ENCODE results near the gene PODNL1.

PODNL1 gene, protein sequence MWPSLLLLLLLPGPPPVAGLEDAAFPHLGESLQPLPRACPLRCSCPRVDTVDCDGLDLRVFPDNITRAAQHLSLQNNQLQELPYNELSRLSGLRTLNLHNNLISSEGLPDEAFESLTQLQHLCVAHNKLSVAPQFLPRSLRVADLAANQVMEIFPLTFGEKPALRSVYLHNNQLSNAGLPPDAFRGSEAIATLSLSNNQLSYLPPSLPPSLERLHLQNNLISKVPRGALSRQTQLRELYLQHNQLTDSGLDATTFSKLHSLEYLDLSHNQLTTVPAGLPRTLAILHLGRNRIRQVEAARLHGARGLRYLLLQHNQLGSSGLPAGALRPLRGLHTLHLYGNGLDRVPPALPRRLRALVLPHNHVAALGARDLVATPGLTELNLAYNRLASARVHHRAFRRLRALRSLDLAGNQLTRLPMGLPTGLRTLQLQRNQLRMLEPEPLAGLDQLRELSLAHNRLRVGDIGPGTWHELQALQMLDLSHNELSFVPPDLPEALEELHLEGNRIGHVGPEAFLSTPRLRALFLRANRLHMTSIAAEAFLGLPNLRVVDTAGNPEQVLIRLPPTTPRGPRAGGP

DNA sequence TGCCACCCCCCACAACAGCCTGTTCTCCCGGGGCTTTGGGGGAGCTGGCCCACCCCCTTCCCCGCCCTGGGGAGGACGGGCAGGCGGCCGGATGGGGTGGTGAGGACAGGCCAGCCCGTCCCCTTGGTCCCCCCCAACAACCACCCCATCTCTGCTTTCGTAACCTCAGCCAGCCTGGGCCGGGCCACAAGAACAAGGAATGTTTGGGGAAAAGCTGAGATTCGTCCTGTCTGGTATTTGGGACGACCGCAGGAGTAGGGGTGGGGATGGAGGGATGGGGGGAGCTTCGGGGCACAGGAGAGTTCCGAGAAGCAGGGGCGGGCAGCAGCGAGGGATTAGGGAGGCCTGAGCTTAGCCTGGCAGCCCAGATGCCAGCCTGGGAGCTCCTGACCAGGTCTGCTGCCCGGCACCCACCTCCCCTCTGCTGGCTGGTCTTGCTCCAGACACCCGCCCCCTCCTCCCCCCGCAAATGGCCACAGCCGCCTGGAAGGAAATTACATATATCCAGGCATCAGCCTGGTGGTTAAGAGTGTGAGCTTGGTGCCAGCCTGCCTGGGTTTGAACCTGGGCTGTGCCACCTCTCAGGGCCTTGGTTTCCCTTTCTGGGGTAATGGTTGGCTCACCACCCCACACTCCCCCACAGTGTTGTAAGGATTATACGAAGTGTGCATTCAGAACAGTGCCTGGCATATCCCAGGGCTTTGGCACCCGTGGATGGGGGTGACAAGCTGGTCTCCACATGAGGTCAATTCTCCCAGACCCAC is at the start of gene PODNL1:
Gene PODNL1 (minus strand): TSS at position 117 of the 764 bp plus-strand sequence. CDS start 236 bp downstream, outside the sequence.
- no peak for DNase-seq (ENCODE audit: low read depth)

DNA sequence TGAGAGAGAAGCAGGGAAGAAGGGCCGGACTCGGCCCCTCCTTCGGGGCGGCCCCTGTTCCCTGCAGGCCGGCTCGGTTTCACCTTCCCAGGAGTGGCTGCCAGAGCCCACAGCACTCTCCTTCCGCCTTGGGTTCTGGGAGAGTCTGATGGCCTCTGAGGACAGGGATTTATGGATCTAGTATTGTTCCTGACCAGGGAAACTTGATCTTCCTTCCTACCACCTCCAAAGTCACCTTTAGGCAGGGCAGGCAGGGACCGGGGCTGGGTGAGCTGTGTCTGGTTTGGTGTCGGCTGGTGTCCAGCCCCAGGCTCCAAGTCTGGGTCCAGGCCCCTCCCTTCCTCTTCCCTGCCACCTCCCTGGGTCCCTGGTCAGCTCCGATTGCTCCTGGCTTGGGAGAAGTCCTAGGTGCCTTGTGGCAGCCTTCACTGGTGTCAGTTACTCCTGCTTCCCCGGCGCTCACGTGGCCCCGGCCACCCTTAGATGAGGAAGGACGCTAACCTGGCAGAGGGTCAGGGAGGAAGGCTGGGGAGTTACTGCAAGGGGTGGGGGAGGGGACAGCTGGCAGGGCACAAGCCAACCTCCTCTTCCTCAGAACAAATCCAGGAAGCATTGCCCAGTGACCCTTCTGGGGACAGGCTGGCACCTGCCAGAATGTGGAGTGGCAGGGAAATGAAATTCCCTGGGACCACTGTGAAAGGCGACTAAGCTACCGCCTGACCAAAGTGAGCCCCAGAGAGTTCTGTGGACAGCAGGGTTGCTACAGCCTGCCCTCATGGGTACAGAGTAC is 49.1 kb upstream of the PODNL1 start:
- DNase-seq (ENCODE audit: low read depth): no peak

DNA sequence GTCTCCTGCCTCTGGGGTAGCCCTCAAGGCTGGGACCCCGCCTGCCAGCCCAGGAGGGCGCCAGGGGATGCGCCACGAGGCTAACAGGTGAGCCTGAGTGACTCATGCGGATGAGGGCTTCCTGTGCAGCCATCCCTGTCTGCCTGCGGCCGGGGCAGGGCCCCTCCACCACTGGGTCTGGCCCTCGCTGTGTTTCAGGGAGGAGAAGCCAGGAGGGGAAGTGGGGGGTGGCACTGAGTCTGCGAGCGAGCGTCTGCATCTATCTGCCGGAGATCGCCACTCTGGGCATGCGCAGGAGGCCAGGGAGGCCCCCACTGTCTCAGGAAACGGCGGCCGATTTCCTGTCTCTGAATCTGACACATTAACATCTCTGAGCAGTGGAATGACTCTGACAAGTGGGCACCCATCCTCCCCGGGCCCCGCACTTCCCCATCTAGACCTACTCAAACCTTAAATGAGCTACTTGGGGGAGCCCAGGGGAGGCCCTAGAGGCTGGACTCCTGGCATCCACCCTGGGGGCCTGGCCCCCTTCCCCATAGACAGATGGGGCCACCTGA is 48.2 kb upstream of the PODNL1 start:
- no peak for DNase-seq (ENCODE audit: low read depth)

DNA sequence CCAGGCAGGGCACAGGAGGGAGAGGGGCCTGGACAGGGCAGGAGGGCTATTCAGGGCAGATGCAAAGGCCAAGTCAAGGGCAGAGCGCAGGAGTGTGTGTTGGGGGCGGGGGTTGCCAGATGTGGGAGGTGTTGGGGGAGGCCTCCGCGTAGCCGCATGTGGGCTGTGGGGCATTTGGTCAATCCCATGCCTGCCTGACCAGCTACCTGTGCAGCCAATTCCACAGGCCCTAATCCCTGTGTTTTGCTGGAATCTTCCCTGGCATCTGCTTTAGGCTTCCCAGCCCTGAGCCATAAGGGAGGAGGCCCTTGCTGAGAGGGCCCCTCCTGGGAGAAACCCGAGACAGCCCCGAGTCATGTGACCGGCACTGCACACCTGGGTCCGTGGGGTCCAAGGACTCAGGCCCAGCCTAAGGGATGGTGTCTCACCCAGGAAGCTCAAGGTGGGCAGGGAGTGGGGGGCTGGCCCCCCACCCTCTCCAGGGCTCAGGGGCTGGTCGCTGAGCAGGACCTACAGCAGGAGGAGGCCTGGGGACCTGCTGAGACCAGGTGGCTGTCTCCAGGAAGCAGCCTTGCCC is 47.6 kb upstream of the PODNL1 start:
- no peak for DNase-seq (ENCODE audit: low read depth)

DNA sequence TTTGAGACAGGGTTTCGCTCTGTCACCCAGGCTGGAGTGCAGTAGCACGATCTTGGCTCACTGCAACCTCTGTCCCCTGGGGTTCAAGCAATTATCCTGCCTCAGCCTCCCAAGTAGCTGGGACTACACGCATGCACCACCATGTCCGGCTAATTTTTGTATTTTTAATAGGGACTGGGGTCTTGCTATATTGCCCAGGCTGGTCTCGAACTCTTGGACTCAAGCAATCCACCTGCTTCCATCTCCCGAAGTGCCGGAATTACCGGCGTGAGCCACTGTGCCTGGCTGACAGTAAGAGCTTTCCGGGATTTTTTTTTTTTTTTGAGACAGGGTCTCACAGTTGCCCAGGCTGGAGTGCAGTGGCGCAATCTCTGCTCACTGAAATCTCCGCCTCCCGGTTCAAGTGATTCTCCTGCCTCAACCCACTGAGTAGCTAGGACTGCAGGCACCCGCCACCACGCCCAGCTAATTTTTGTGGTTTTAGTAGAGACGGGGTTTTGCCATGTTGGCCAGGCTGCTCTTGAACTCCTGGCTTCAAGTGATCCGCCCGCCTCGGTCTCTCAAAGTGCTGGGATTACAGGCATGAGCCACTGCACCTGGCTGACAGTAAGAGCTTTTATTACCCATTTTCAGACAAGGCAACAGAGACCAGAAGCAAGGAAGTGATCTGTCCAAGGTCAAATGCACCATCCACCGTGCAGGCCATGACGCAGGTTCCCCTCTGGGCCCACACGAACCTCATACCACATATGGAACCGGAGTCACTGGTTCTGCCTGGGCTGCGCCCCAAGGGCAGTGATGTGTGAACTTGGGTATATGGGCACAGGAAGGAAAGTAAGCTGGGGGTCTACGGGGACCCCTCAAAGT is 46.9 kb upstream of the PODNL1 start:
- no peak for DNase-seq (ENCODE audit: low read depth)

DNA sequence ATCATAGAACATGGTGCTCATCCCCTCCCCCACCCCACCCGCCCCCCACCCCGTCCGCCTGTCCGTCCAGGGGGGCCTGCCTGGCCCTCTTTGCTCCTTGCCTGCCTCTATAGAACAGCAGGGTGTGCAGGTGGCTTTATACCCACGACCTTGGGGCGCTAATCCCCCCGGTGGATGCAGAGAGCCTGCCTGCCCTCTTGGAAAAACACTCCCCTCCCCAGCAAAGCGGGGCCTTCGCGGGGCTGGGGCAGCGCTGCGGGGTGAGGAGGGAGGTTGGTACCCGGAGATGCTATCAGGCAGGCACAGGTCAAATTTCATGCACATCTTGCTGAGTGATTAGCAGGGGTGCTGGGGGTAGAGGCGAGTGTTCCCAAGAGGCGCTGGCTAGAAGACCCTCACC is 46.0 kb upstream of the PODNL1 start:
- no peak for DNase-seq (ENCODE audit: low read depth)

DNA sequence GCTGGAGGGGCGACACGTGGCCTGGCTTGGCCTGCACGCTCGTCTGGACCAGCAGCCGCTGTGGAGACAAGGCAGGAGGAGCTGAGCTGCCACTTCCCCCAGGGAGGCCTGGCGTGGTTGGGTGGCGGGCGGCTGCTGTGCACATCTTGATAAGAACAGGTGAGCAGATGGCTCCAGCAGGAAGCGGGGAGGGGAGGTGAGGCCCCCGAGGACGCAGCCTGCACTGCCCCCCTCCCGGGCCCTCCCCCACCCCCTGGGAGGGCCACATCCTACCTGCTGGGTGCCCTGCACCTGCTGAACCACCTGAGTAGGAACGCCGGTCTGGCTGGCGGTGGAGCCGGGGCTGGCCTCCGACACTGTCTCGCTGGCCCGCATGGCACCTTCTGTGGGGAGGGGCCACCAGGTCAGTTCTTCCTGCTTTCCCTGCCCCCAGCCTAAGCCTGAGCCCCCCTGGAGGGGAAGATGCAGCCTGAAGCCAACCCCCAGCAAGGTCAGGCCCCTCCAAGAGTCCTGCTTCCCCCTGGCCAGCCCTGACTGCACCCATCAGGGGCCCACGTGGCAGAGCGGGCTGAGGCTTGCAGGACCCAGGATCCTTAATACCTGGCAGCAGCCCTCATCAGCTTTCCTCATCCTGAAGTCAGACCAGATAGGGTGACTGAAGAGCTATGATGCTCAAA is 45.1 kb upstream of the PODNL1 start:
- DNase-seq (ENCODE audit: low read depth): no peak

DNA sequence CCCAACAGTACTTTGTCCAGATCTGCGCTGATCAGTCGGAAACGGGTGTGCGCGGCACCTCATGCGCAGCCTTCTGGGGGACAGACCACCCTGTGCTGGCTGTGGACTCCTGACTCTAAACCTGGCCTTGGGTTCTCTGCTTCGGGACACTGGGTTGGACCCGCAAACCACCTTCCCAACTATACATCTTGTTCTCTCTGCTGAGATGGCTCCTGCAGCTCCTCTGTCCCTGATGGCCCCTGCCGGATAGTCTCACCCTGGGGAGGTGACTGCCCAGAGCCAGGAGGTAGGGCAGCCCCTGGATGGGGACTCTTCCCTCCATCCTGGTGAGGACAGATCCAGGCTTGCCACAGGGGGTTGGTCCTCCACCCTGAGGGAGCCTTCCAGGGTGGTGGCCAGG is 44.6 kb upstream of the PODNL1 start:
- DNase-seq (ENCODE audit: low read depth): no peak

DNA sequence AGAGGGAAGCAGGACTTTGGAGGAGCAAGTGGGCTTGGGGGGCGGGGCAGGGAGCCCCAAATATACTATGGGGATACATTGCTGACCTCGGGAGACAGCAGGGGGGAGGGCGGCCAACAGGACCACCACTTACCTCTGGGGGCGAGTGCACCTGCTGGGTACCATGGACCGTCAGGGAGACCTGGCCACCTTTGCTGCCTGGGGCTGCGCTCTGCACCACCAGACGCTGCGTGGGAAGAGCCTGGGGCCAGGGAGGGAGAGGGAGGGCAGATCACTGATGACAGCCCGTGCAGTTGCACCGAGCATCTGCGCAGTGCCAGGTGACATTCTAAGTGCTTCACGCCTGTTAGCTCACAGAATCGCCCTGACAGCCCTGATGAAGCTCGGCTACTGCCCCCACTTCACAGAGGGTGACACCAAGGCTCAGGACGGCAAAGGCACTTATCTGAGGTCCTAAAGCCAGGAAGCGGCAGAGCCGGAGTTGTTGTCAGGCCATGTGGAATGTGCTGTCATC is 43.8 kb upstream of the PODNL1 start:
- DNase-seq (ENCODE audit: low read depth): no peak

DNA sequence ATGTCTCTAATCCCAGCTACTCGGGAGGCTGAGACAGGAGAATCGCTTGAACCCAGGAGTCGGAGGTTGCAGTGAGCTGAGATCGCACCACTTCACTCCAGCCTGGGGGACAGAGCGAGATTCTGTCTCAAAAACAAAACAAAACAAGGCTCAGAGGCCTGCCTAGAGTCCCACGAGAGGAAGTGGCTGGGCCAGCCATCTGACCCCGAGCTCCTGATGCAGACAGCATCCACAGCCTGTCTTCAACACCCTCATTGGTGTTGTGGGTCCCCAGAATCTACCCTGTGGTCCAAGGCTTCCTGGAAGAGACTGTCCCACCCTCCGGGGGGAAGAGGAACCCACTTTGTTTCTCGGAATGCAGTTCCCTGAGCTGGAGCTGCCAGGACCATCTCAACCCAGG is 43.2 kb upstream of the PODNL1 start:
- DNase-seq (ENCODE audit: low read depth): no peak

DNA sequence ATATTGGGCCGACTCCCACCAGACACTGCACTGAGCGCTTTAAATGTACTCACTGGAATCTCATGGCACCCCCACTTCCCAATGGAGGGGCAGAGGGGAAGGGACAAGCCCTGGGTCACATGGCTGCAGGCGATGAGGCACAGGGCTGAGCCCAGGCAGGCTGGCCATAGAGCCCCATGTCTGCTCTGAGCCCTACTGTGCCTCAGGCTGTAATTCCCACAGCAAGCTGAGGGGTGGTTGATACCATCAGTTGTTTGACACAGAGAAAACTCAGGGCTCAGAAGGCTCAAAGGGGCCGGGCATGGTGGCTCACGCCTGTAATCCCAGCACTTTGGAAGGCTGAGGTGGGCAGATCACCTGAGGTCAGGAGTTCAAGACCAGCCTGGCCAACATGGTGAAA is 42.8 kb upstream of the PODNL1 start:
- DNase-seq (ENCODE audit: low read depth): no peak

DNA sequence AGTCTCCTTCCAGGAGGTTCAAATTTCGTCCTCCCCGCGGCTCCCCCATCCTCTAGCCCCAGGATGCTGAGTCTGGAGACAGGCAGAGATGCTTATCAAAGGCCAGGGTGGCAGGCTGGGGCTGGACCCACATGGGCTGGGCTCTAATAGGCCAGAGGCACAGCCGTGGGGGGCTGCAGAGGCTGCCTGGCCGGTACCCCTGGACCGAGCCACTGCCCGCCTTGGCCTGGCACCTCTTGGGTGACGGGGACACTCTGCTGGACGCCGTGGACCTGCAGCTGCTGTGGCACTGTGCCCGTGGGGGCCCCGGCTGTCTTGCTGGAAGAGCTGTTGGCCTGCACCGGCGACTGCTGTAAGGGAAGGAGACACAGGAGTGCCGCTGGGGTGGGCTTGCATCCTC is 42.1 kb upstream of the PODNL1 start:
- DNase-seq (ENCODE audit: low read depth): no peak

DNA sequence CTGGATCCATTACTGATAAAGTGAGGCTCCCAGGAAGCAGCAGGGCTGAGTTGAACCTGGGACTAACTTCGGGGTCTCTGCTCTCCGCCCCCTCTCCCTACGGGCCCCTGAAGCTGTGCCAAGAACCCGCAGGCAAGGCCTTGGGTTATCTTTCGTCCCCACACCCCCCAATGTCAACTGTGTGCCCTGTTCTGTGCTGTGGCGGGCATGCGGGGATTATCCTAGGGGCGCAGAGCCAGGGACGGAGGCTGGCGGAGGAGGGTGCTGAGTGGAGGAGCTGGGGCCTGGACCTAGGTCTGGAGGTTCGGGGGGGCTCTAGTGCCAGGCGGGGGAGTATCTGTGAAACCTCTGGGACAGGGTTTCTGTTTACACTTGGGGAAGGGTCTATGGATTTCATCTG is 41.5 kb upstream of the PODNL1 start:
- DNase-seq (ENCODE audit: low read depth): no peak

DNA sequence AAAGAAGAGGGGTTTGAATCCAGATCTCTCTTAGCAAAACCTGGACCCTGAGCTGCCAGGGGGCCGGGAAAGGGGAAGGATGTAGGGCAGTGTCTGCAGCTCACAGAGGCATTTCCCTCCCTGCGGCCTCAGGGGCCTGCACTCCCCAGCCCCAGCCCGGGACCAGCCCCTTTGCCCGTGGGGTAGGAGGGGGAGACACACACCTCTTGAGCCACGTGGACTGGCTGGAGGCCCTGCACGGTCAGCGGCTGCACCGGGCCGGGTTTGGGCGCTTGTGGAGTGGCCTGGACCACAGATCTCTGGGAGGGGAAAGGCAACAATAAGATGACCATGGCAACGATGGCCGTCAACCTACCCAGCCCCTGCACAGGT is 41.0 kb upstream of the PODNL1 start:
- no peak for DNase-seq (ENCODE audit: low read depth)

DNA sequence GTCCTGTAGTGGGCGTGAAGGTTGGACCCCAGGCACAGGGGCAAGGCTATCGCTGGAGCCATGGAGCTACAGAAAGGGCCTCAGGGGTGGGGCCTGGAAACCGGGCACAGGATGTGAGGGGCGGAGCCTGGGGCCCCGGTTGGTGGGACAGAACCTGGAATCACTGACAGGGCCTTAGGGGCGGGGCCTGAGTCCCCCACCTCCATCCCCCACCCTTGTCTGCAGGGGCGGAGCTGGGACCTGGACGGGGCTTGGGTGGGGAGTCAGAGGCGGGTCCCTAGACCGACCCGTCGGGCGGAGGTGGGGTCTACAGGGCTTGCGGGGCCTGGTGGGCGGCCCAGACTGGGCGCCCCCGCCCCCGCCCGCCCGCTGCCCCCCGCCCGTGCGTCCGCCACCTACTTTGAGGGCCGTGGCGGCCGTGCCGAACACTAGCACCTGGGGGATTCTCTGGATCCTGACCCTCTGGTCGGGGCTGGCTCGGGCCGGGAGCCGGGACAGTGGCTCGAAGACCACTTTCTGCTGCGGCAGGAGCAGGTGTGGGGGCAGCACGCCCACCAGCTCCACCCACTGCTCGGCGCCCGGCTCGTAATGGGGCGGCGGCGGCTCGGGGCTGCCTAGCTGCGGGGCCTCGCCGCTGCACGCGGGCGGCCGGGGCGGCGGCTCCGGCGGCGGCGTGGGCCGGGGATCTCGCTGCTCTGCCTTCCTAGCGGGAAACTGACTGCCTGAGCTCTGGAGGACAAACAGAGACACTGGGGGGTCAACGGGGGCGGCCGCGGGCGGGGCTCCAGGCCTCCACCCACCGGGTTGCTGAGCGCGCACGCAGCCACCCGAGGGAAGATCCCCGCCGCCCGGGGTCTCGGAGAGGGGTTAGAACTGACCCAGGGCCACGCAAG is 40.4 kb upstream of the PODNL1 start:
- no peak for DNase-seq (ENCODE audit: low read depth)

DNA sequence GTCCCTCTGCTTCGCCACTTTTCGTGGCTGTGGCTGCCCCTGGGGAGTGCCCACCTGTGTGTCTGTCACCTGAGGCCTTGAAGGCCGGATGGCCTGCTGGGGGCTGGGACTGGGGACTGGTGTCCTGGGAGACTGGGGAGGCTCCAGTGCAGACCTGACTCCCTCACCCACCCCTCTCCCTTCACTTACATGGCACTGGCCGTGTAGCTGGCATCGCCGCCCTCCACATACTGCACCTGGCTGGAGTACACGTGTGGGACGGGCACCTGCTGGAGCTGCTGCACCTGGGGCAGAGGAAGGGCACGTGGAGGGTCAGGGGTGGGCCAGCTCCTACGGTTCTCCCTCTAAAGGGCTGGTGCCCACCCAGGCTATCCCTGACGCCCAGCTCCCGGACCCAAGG is 39.6 kb upstream of the PODNL1 start:
- DNase-seq (ENCODE audit: low read depth): no peak

DNA sequence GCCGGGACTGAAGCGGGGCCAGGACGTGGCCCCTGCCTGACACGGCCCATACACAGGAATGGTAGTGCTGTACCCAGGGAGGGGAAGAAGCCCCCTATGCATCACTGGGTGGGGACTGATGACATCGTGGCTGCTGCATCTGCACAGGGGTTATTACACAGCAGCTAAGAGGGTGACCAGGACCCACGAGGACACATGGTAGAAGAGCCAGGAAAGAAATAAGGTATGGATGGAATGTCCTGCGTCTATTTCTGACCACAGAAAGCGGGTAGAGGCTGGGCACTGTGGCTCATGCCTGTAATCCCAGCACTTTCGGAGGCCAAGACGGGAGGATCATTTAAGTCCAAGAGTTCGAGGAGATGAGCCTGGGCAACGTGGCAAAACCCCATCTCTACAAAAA is 38.2 kb upstream of the PODNL1 start:
- no peak for DNase-seq (ENCODE audit: low read depth)

DNA sequence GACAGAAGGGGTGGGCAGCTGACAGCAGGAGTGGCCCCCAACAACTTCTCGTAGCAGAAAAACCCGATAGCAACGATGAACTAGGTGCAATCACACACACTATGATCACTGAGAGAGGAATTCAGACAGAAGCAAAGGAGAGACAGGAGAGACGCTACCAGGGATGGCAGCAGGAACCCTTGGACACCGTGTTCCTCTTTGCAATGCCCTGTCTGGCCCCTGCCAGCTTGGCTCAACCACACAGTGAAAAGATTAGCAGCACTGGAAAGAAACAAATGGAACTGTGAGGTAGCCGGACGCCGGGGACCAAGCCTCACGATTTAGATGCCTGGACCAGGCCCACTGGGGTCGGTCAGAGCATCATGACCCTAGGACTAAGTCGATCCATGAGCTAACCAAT is 37.7 kb upstream of the PODNL1 start:
- DNase-seq (ENCODE audit: low read depth): no peak

DNA sequence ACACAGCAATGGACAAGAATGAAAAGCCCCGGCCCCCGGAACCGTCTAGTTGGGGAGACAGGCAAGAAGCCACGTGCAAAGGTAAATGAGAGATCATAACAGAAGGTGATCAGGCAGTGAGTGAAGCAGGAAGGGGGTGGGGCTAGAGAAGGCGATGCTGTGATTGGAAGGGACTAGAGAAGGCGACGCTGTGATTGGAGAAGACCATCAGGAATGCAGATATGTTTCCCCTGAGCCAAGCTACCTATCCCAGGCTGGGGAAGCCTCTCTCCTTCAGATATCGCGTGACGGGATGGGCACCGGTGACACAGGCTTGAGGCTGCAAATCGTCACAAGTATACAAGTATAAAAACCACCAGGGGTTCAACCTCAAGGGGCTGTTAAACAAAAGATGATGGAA is 35.9 kb upstream of the PODNL1 start:
- DNase-seq (ENCODE audit: low read depth): no peak

Data from HS-27A (cell line).